Neural progenitor cell (in vitro differentiated cells): ENCODE results near the gene EPB42. TPM values are rescaled to one million over a fixed set of nuclear protein-coding genes. Genes with fewer than 3 reads are reported as not detected.
"Not testable (repeated sequence)": the region's sequence is repeated elsewhere in the genome, so short reads cannot be mapped to it uniquely, and the experiment has no call there.

ENCODE experiments used
- DNase-seq: peaks from one replicate; pipeline ENCODE4 v3.0.0-alpha.2; 2016; ENCODE audit warnings: low spot score
- H2AFZ ChIP-seq: fragments of 200-600 bp; sonication (generic); replicated peaks from 2 replicates; pipeline ENCODE4 v1.6.1; 2016; ENCODE audit warnings: antibody characterized with exemption
- H3F3A ChIP-seq: fragments of 200-600 bp; sonication (generic); 2 replicates; pipeline ENCODE4 v1.6.1; 2016; ENCODE audit warnings: antibody characterized with exemption, low read depth
- H3K27ac ChIP-seq: fragments of 200-600 bp; sonication (generic); 2 replicates; pipeline ENCODE4 v1.5.1; 2016; ENCODE audit warnings: mild to moderate bottlenecking
- H3K27me3 ChIP-seq: fragments of 200-600 bp; sonication (generic); 2 replicates; pipeline ENCODE4 v1.6.1; 2016; ENCODE audit warnings: mild to moderate bottlenecking, moderate library complexity
- H3K36me3 ChIP-seq: fragments of 200-600 bp; sonication (generic); 2 replicates; pipeline ENCODE4 v1.5.1; 2016
- H3K4me1 ChIP-seq: fragments of 200-600 bp; sonication (generic); 2 replicates; pipeline ENCODE4 v1.6.1; 2016; ENCODE audit warnings: mixed run types
- H3K4me2 ChIP-seq: fragments of 200-600 bp; sonication (generic); 2 replicates; pipeline ENCODE4 v1.6.1; 2016
- H3K4me3 ChIP-seq: fragments of 200-600 bp; sonication (generic); 2 replicates; pipeline ENCODE4 v1.5.1; 2016
- H3K79me2 ChIP-seq: fragments of 200-600 bp; sonication (generic); 2 replicates; pipeline ENCODE4 v1.6.1; 2016; ENCODE audit warnings: low read depth
- H3K9ac ChIP-seq: fragments of 200-600 bp; sonication (generic); 2 replicates; pipeline ENCODE4 v1.6.1; 2016
- H3K9me3 ChIP-seq: fragments of 200-600 bp; sonication (generic); 2 replicates; pipeline ENCODE4 v1.5.1; 2016; ENCODE audit warnings: low read depth
- H4K20me1 ChIP-seq: fragments of 200-600 bp; sonication (generic); 2 replicates; pipeline ENCODE4 v1.6.1; 2016; ENCODE audit warnings: low read depth
- H3K27ac Mint-ChIP-seq: 3 replicates; pipeline ENCODE4 v1.8.0; 2021; ENCODE audit warnings: mixed read lengths
- H3K27me3 Mint-ChIP-seq: 2 replicates; pipeline ENCODE4 v1.8.0; 2022; ENCODE audit warnings: low read depth, mild to moderate bottlenecking, inconsistent platforms, moderate library complexity, mixed read lengths; ENCODE audit not compliant: insufficient read depth
- H3K36me3 Mint-ChIP-seq: 3 replicates; pipeline ENCODE4 v1.8.0; 2021; ENCODE audit warnings: mixed read lengths
- H3K4me1 Mint-ChIP-seq: 3 replicates; pipeline ENCODE4 v1.8.0; 2021; ENCODE audit warnings: mixed read lengths
- H3K4me3 Mint-ChIP-seq: 3 replicates; pipeline ENCODE4 v1.8.0; 2021; ENCODE audit warnings: mild to moderate bottlenecking, moderate library complexity, mixed read lengths
- H3K9me3 Mint-ChIP-seq: 3 replicates; pipeline ENCODE4 v1.8.0; 2020; ENCODE audit warnings: mixed read lengths
- EZH2 ChIP-seq: fragments of 200-600 bp; sonication (generic); IDR thresholded peaks from 2 replicates; pipeline ENCODE4 v1.6.1; 2017; ENCODE audit warnings: antibody characterized with exemption, mild to moderate bottlenecking, moderate library complexity
- EZH2phosphoT487 ChIP-seq: fragments of 200-600 bp; sonication (generic); IDR thresholded peaks from 2 replicates; pipeline ENCODE4 v1.6.1; 2017; ENCODE audit warnings: antibody characterized with exemption
- total RNA-seq: library from RNA; depleted of rRNA; stranded (reverse); fragments of >200 nt; gene quantifications from 2 replicates; pipeline ENCODE4 v1.2.3, GENCODE V29; 2015; ENCODE audit warnings: low replicate concordance
- TF ChIP-seq, protein P1 (sequence below): fragments of 200-600 bp; sonication (generic); IDR thresholded peaks from 2 replicates; pipeline ENCODE4 v1.5.1; 2017; ENCODE audit warnings: antibody characterized with exemption, mild to moderate bottlenecking

Gene EPB42
- total RNA-seq, 1 donor from 2014 or later = not detected

DNA sequence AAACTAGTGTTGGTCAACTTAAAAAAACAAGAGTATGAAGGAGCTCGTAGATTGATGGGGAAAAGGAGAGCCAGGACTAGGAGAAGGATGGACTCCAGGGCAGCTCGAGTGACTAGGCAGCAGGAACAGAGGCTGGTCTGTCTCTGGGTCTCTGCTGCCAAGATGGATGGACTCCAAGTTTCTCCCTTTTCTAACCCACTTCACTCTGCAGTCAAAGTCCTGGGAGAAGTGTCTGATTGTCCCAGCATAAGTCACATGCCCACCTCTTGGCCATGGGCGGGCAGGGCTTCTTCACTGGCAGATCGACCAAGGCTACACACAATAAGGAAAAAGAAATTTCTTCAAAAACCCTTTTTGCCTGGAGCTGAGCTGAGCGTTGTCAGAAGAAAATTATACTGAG is 9.2 kb upstream of the EPB42 start:
- TF ChIP-seq EZH2phosphoT487 = no peak
- no peak for TF ChIP-seq EZH2
- TF ChIP-seq, protein P1, sequence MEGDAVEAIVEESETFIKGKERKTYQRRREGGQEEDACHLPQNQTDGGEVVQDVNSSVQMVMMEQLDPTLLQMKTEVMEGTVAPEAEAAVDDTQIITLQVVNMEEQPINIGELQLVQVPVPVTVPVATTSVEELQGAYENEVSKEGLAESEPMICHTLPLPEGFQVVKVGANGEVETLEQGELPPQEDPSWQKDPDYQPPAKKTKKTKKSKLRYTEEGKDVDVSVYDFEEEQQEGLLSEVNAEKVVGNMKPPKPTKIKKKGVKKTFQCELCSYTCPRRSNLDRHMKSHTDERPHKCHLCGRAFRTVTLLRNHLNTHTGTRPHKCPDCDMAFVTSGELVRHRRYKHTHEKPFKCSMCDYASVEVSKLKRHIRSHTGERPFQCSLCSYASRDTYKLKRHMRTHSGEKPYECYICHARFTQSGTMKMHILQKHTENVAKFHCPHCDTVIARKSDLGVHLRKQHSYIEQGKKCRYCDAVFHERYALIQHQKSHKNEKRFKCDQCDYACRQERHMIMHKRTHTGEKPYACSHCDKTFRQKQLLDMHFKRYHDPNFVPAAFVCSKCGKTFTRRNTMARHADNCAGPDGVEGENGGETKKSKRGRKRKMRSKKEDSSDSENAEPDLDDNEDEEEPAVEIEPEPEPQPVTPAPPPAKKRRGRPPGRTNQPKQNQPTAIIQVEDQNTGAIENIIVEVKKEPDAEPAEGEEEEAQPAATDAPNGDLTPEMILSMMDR = no peak
- no peaks in the 10 kb centered on the region for H3K9me3 ChIP-seq
- no peak overlapping the region for H3K9ac ChIP-seq
- Mint-ChIP-seq H3K4me1 (no peaks in the 10 kb centered on the region), H3K27ac (no peak overlapping the region), H3K36me3 (no peaks in the 10 kb centered on the region), H3K27me3 (peaks cover 11% of the 10 kb centered on the region), H3K9me3 (peaks cover 2% of the 10 kb centered on the region), H3K4me3 (no peak overlapping the region)
- no peaks in the 10 kb centered on the region for H4K20me1 ChIP-seq
- no peak overlapping the region for H3K27ac ChIP-seq
- peaks cover 4% of the 10 kb centered on the region for H3K27me3 ChIP-seq
- no peaks in the 10 kb centered on the region for H3F3A ChIP-seq
- no peak overlapping the region for H3K4me2 ChIP-seq
- H3K79me2 ChIP-seq = no peaks in the 10 kb centered on the region
- no peak for DNase-seq
- no peak overlapping the region for H3K4me3 ChIP-seq
- no peak overlapping the region for H2AFZ ChIP-seq
- H3K36me3 ChIP-seq = no peaks in the 10 kb centered on the region
- no peaks in the 10 kb centered on the region for H3K4me1 ChIP-seq

DNA sequence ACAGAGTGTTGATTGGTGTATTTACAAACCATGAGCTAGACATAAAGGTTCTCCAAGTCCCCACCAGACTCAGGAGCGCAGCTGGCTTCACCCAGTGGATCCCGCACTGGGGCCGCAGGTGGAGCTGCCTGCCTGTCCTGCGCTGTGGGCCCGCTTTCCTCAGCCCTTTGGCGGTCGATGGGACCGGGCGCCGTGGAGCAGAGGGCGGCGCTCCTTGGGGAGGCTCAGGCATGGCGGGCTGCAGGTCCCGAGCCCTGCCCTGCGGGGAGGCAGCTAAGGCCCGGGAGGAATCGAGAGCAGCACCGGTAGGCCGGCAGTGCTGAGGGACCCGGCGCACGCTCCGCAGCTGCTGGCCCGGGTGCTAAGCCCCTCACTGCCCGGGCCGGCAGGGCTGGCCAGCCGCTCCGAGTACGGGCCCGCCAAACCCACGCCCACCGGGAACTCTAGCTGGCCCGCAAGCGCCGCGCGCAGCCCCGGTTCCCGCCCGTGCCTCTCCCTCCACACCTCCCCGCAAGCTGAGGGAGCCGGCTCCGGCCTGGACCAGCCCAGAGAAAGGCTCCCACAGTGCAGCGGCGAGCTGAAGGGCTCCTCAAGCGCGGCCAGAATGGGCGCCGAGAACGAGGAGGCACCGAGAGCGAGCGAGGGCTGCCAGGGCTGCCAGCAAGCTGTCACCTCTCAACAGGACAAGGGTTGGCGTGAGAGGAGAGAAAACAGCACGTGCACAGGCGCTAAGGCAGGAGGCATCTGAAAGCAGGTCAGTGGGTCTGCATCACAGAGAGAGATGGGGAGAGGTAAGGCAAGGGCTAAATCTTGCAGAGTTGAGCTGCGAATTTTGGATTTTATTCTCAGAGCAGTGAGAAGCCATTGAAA is 5.9 kb upstream of the EPB42 start:
- Histone ChIP-seq H2AFZ (no peak overlapping the region), H3F3A (no peaks in the 10 kb centered on the region), H3K27me3 (peaks cover 11% of the 10 kb centered on the region), H3K36me3 (no peaks in the 10 kb centered on the region), H3K9ac (no peak overlapping the region), H3K79me2 (no peaks in the 10 kb centered on the region), H3K4me3 (no peak overlapping the region), H3K4me2 (no peak overlapping the region), H4K20me1 (no peaks in the 10 kb centered on the region), H3K27ac (no peak overlapping the region), H3K4me1 (no peaks in the 10 kb centered on the region), H3K9me3 (no peaks in the 10 kb centered on the region)
- Mint-ChIP-seq H3K27me3 (peaks cover 6% of the 10 kb centered on the region), H3K36me3 (no peaks in the 10 kb centered on the region), H3K9me3 (peaks cover 2% of the 10 kb centered on the region), H3K4me3 (no peak overlapping the region), H3K4me1 (no peaks in the 10 kb centered on the region), H3K27ac (peak overlapping the region; percentile 18)
- TF ChIP-seq, protein P1 = no peak
- TF ChIP-seq EZH2 (no peak), EZH2phosphoT487 (no peak)
- DNase-seq = no peak

DNA sequence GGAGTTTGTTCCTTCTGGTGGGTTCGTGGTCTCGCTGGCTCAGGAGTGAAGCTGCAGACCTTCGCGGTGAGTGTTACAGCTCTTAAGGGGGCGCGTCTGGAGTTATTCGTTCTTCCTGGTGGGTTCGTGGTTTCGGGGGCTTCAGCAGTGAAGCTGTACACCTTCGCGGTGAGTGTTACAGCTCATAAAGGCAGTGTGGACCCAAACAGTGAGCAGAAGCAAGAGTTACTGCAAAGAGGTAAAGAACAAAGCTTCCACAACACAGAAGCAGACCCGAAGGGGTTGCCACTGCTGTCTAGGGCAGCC is 5.1 kb upstream of the EPB42 start:
- not testable (repeated sequence) for H3F3A ChIP-seq, H3K27me3 Mint-ChIP-seq, H4K20me1 ChIP-seq, H3K36me3 Mint-ChIP-seq, H3K9ac ChIP-seq, H3K4me1 ChIP-seq, H3K4me2 ChIP-seq, H3K4me1 Mint-ChIP-seq, H3K36me3 ChIP-seq, H3K4me3 ChIP-seq, H3K79me2 ChIP-seq, H3K4me3 Mint-ChIP-seq, H3K9me3 Mint-ChIP-seq, H3K27ac ChIP-seq, DNase-seq, H3K9me3 ChIP-seq, H3K27ac Mint-ChIP-seq
- Histone ChIP-seq H2AFZ (peak overlapping the region; percentile 71), H3K27me3 (peaks cover 11% of the 10 kb centered on the region)

DNA sequence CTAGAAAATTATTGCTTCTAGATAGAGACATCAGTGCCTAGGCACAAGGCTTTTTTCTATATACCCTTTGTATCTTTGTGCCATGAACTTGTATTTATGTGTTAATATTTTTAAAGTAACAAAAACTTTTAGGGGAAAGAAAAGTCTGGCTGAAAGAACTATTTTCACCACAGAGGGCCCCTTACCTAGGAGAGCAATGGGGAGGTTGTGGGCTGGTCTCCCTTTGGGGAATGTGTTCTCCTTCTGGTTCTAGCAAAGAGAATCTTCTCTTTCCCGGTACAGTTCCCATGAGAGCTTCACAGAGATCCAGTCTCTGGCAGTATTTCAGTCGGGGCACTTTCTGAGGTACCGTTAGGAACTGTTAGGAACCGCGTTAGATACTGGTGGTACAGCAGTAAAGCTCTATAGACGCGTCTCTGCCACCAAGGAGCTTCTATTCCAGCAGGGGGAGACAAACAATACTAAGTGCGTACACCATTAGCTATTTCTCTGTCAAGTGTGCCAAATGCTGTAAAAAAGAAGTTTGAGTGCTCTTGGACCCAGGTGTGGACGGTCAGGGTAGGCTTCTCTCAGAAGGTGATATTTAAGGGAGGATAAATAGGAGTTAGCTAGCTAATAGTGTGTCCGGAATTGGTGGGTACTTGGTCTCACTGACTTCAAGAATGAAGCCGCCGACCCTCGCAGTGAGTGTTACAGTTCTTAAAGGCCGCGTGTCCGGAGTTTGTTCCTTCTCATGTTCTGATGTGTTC is 4.6 kb upstream of the EPB42 start:
- H3K4me1 ChIP-seq = no peaks in the 10 kb centered on the region
- H3K36me3 Mint-ChIP-seq = no peaks in the 10 kb centered on the region
- no peak for TF ChIP-seq EZH2
- TF ChIP-seq, protein P1 = peak; percentile 85
- no peaks in the 10 kb centered on the region for H3K9me3 ChIP-seq
- peak overlapping the region; percentile 71 for H2AFZ ChIP-seq
- no peak overlapping the region for H3K27ac ChIP-seq
- H3K4me3 Mint-ChIP-seq = no peak overlapping the region
- no peaks in the 10 kb centered on the region for H3K36me3 ChIP-seq
- H3K9me3 Mint-ChIP-seq = peaks cover 2% of the 10 kb centered on the region
- no peaks in the 10 kb centered on the region for H3K79me2 ChIP-seq
- no peaks in the 10 kb centered on the region for H3F3A ChIP-seq
- DNase-seq = peak; percentile 79
- no peak overlapping the region for H3K4me3 ChIP-seq
- H3K9ac ChIP-seq = no peak overlapping the region
- H4K20me1 ChIP-seq = no peaks in the 10 kb centered on the region
- no peak overlapping the region for H3K27ac Mint-ChIP-seq
- H3K4me1 Mint-ChIP-seq = no peaks in the 10 kb centered on the region
- peaks cover 6% of the 10 kb centered on the region for H3K27me3 Mint-ChIP-seq
- peaks cover 11% of the 10 kb centered on the region for H3K27me3 ChIP-seq
- H3K4me2 ChIP-seq = no peak overlapping the region
